GM19395 (cell line): ENCODE results near the gene BNIPL.

Experiments
- ATAC-seq: cut with Tn5 transposase; IDR thresholded peaks from one replicate; pipeline ENCODE4 v1.9.1; 2021; ENCODE audit warnings: mild to moderate bottlenecking, moderate library complexity; ENCODE audit not compliant: unreplicated experiment

Gene BNIPL

GRCh38 chr1:151036356-151036755 is at the start of gene BNIPL:
BNIPL (plus strand) TSS chr1:151036586; CDS start chr1:151036726, 140 bp downstream.
- ATAC-seq: no peak

GRCh38 chr1:150987924-150988323 is 48.5 kb upstream of the BNIPL start:
- no peak for ATAC-seq

- ATAC-seq: no peak
These were observed 43.8 kb upstream of the BNIPL start for GRCh38 chr1:150992626-150993025.

GRCh38 chr1:150994248-150994647 is 42.1 kb upstream of the BNIPL start:
- ATAC-seq: no peak

GRCh38 chr1:150995460-150995859 is 40.9 kb upstream of the BNIPL start:
- no peak for ATAC-seq

- ATAC-seq: no peak
These were observed 40.5 kb upstream of the BNIPL start for GRCh38 chr1:150995896-150996295.

- ATAC-seq: no peak
These were observed 39.1 kb upstream of the BNIPL start for GRCh38 chr1:150997126-150997872.

GRCh38 chr1:150997949-150998348 is 38.4 kb upstream of the BNIPL start:
- ATAC-seq: no peak

- no peak for ATAC-seq
These were observed 37.2 kb upstream of the BNIPL start for GRCh38 chr1:150999051-150999674.

GRCh38 chr1:150999926-151000325 is 36.5 kb upstream of the BNIPL start:
- ATAC-seq: no peak

- ATAC-seq: no peak
These were observed 36.0 kb upstream of the BNIPL start for GRCh38 chr1:151000408-151000807.

GRCh38 chr1:151001602-151002001 is 34.8 kb upstream of the BNIPL start:
- ATAC-seq: no peak

GRCh38 chr1:151002051-151002450 is 34.3 kb upstream of the BNIPL start:
- no peak for ATAC-seq

GRCh38 chr1:151002611-151003010 is 33.8 kb upstream of the BNIPL start:
- ATAC-seq: no peak

- ATAC-seq: no peak
These were observed 33.2 kb upstream of the BNIPL start for GRCh38 chr1:151003180-151003579.

GRCh38 chr1:151005729-151006319 is 30.6 kb upstream of the BNIPL start:
- no peak for ATAC-seq

GRCh38 chr1:151006327-151007052 is 29.9 kb upstream of the BNIPL start, which contains the start of gene MINDY1:
MINDY1 (minus strand) TSS chr1:151006902; CDS start chr1:151002617, 4,285 bp downstream.
- ATAC-seq: no peak

- ATAC-seq: no peak
These were observed 28.5 kb upstream of the BNIPL start for GRCh38 chr1:151007853-151008243.

GRCh38 chr1:151008244-151009205 is 27.9 kb upstream of the BNIPL start, which contains the start of gene PRUNE1:
PRUNE1 (plus strand) TSS chr1:151008449; CDS start chr1:151008633, 184 bp downstream.
- peak; percentile 66 for ATAC-seq

- ATAC-seq: no peak
These were observed 27.2 kb upstream of the BNIPL start for GRCh38 chr1:151009206-151009587.
